Liver (tissue), 9 donors: Measurements from ENCODE around the gene ABCA1. TPM values are rescaled to one million over a fixed set of nuclear protein-coding genes. Genes with fewer than 3 reads are reported as not detected.

Source experiments
- DNase-seq: peaks from one replicate; pipeline ENCODE4 v3.0.0-alpha.2; 2017; ENCODE audit warnings: low spot score
- H3K27ac ChIP-seq, 2 donors: one replicate each; pipeline ENCODE4 v1.7.0; 2013; ENCODE audit warnings: inconsistent platforms in 2 of 2, low read length in 2 of 2, control low read depth in 1 of 2, low read depth in 1 of 2, mild to moderate bottlenecking in 1 of 2
- H3K27me3 ChIP-seq, 4 donors: one replicate each; pipeline versions ENCODE4 v1.6.1 to v1.7.0; 2013; ENCODE audit warnings: low read length in 3 of 4, inconsistent platforms in 1 of 4, mild to moderate bottlenecking in 1 of 4, moderate library complexity in 1 of 4; ENCODE audit not compliant: control insufficient read depth in 4 of 4, insufficient read depth in 4 of 4
- H3K36me3 ChIP-seq, 4 donors: one replicate each; pipeline versions ENCODE4 v1.6.1 to v1.7.0; 2013; ENCODE audit warnings: low read length in 3 of 4, mild to moderate bottlenecking in 3 of 4, low read depth in 1 of 4, moderate library complexity in 1 of 4; ENCODE audit not compliant: control insufficient read depth in 4 of 4, insufficient read depth in 3 of 4
- H3K4me1 ChIP-seq, 4 donors: one replicate each; pipeline versions ENCODE4 v1.6.1 to v1.7.0; 2013; ENCODE audit warnings: low read length in 3 of 4, mild to moderate bottlenecking in 3 of 4, moderate library complexity in 1 of 4; ENCODE audit not compliant: control insufficient read depth in 4 of 4, insufficient read depth in 4 of 4
- H3K4me3 ChIP-seq, 3 donors: one replicate each; pipeline versions ENCODE4 v1.6.1 to v1.7.0; 2013; ENCODE audit warnings: low read length in 3 of 3, control low read depth in 1 of 3, low read depth in 1 of 3, mild to moderate bottlenecking in 1 of 3
- H3K9ac ChIP-seq, 2 donors: one replicate each; pipeline ENCODE4 v1.7.0; 2013; ENCODE audit warnings: low read length in 2 of 2, mild to moderate bottlenecking in 2 of 2, moderate library complexity in 2 of 2, control low read depth in 1 of 2, low read depth in 1 of 2
- H3K9me3 ChIP-seq, 4 donors: one replicate each; pipeline versions ENCODE4 v1.6.1 to v1.7.0; 2013; ENCODE audit warnings: low read length in 3 of 4; ENCODE audit not compliant: control insufficient read depth in 4 of 4
- EGR1 ChIP-seq, 2 donors: IDR thresholded peaks; 2 replicates each; pipeline ENCODE4 v1.6.1; 2016 to 2018; ENCODE audit warnings: antibody characterized with exemption in 2 of 2, low read depth in 2 of 2
- FOXA1 ChIP-seq: IDR thresholded peaks from 2 replicates; pipeline ENCODE4 v1.6.1; 2016; ENCODE audit warnings: antibody characterized with exemption
- FOXA2 ChIP-seq: IDR thresholded peaks from 2 replicates; pipeline ENCODE4 v1.6.1; 2016; ENCODE audit warnings: antibody characterized with exemption
- GABPA ChIP-seq, 2 donors: IDR thresholded peaks in 1 of 2; conservative IDR thresholded peaks in 1 of 2; 2 replicates each; pipeline ENCODE4 v1.6.1; 2016; ENCODE audit warnings: antibody characterized with exemption in 2 of 2, mild to moderate bottlenecking in 1 of 2, moderate library complexity in 1 of 2
- HNF4A ChIP-seq, 2 donors: conservative IDR thresholded peaks; 2 replicates each; pipeline ENCODE4 v1.6.1; 2016; ENCODE audit warnings: antibody characterized with exemption in 2 of 2, mild to moderate bottlenecking in 2 of 2
- HNF4G ChIP-seq: IDR thresholded peaks from 2 replicates; pipeline ENCODE4 v1.6.1; 2016; ENCODE audit warnings: antibody characterized with exemption
- JUND ChIP-seq, 2 donors: IDR thresholded peaks; 2 replicates each; pipeline ENCODE4 v1.6.1; 2016; ENCODE audit warnings: antibody characterized with exemption in 2 of 2
- NR2F2 ChIP-seq: IDR thresholded peaks from 2 replicates; pipeline ENCODE4 v1.6.1; 2016; ENCODE audit warnings: antibody characterized with exemption
- RAD21 ChIP-seq, 2 donors: IDR thresholded peaks; 2 replicates each; pipeline ENCODE4 v1.6.1; 2016; ENCODE audit warnings: antibody characterized with exemption in 2 of 2, mild to moderate bottlenecking in 2 of 2
- RXRA ChIP-seq, 2 donors: IDR thresholded peaks; 2 replicates each; pipeline ENCODE4 v1.6.1; 2017 to 2018; ENCODE audit warnings: antibody characterized with exemption in 2 of 2, mild to moderate bottlenecking in 1 of 2
- SP1 ChIP-seq: IDR thresholded peaks from 2 replicates; pipeline ENCODE4 v1.6.1; 2018; ENCODE audit warnings: antibody characterized with exemption, mild to moderate bottlenecking
- TAF1 ChIP-seq: conservative IDR thresholded peaks from 2 replicates; pipeline ENCODE4 v1.6.1; 2016; ENCODE audit warnings: antibody characterized with exemption, mild to moderate bottlenecking
- YY1 ChIP-seq: IDR thresholded peaks from 2 replicates; pipeline ENCODE4 v1.6.1; 2016; ENCODE audit warnings: antibody characterized with exemption, mild to moderate bottlenecking
- WGBS: extraction: QIAGEN DNeasy Blood & Tissue Kit; methylation state at CpG from one replicate; pipeline ENCODE4 v1.1.7; 2013; 5-methylcytosine and 5-hydroxymethylcytosine counted together
- polyA plus RNA-seq, 2 donors: library from polyadenylated mRNA; stranded (reverse) in 1 of 2; unstranded in 1 of 2; fragments of 200-250 nt in 1 of 2; fragments of >200 nt in 1 of 2; fragmentation: Nextera tagmentation in 1 of 2; extraction: Ambion mirVana in 1 of 2; gene quantifications; one replicate each; pipeline versions ENCODE4 v1.2.1 to v1.2.3, GENCODE V29; 2013 to 2015
- total RNA-seq, 2 donors: library from RNA; depleted of rRNA; stranded (reverse); fragments of >200 nt; gene quantifications; one replicate each; pipeline ENCODE4 v1.2.3, GENCODE V29; 2014
- TF ChIP-seq, protein P1 (sequence below): fragments of 150-350 bp; IDR thresholded peaks from 2 replicates; pipeline ENCODE4 v1.5.1; 2017; ENCODE audit warnings: improper control_type of control experiment, low read depth, low read length; ENCODE audit not compliant: missing input control
- TF ChIP-seq, protein P2 (sequence below): IDR thresholded peaks from 2 replicates; pipeline ENCODE4 v1.6.1; 2016; ENCODE audit warnings: antibody characterized with exemption
- TF ChIP-seq, protein P3 (sequence below): IDR thresholded peaks from 2 replicates; pipeline ENCODE4 v1.6.1; 2016; ENCODE audit warnings: antibody characterized with exemption
- TF ChIP-seq, protein P4 (sequence below): IDR thresholded peaks from 2 replicates; pipeline ENCODE4 v1.6.1; 2016; ENCODE audit warnings: antibody characterized with exemption, mild to moderate bottlenecking
- TF ChIP-seq, protein P5 (sequence below): IDR thresholded peaks from 2 replicates; pipeline ENCODE4 v1.6.1; 2016; ENCODE audit warnings: antibody characterized with exemption
- donor health status: healthy.
- donor health status: healthy.
- donor health status: healthy.
- donor health status: healthy.
- donor health status: healthy.

Gene ABCA1
- total and polyA plus RNA-seq, 4 donors, result 15.4 to 223 (median 62.9) TPM

DNA sequence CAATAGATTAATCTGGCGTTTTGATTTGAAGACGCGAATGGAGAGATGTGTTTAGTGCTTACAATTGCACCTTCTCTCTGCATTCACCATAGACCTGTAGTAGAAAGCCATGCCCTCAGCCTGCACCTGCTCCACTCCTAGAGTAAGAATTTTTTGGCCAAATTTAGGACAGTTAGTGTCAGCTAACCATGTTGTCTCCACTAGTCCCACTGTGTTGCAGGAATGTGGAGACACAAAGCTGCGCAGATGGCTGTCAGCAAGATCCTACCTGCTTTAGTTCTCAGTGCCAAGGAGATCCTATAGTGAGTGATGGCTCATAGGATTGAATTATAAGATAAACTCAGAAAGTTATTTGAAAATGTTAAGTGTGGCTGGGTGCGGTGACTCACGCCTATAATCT, 35.1 kb upstream of the ABCA1 start (continued):
- TF ChIP-seq GABPA (IDR thresholded peaks at IDR 0.05 in 1 of 2, conservative IDR thresholded peaks at IDR 0.05 in 1 of 2) (no peak), HNF4G (no peak), NR2F2 (no peak)
- TF ChIP-seq, protein P1, sequence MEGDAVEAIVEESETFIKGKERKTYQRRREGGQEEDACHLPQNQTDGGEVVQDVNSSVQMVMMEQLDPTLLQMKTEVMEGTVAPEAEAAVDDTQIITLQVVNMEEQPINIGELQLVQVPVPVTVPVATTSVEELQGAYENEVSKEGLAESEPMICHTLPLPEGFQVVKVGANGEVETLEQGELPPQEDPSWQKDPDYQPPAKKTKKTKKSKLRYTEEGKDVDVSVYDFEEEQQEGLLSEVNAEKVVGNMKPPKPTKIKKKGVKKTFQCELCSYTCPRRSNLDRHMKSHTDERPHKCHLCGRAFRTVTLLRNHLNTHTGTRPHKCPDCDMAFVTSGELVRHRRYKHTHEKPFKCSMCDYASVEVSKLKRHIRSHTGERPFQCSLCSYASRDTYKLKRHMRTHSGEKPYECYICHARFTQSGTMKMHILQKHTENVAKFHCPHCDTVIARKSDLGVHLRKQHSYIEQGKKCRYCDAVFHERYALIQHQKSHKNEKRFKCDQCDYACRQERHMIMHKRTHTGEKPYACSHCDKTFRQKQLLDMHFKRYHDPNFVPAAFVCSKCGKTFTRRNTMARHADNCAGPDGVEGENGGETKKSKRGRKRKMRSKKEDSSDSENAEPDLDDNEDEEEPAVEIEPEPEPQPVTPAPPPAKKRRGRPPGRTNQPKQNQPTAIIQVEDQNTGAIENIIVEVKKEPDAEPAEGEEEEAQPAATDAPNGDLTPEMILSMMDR, result no peak

DNA sequence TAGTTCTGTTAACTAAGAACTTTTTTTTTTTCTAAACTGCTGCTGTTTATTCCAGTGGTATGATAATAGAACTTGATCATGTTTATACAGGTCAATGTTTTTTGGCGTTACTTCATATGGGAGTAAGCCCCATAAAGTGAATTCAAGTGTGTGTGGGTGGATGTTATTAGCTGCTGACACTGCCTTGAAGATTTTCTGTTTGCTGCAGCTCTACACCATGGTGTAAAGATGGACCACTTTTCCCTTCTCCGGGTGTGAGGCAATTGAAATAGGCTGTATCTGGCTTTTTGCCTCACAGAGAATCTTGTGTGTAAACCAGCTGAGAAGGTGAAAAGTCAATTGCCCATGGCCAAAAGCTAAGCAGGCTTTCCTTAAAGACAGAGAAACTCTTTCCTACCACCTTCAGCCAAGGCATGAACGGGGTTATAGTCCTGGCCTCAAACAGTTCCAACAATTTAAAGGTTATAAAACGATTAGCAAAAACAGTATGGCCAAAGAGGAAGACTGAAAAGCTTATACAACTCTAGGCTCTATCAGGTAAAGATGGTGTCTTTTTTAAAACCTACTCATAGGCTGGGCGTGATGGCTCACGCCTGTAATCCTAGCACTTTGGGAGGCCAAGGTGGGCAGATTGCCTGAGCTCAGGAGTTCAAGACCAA, 33.9 kb upstream of the ABCA1 start:
- H3K4me1 ChIP-seq, result no peaks in the 10 kb centered on the region
- 82% methylated on average over 6 of the region's 6 CpGs for WGBS
- no peaks in the 10 kb centered on the region for H3K9me3 ChIP-seq
- H3K27ac ChIP-seq, result no peak overlapping the region
- H3K9ac ChIP-seq, result no peak overlapping the region
- H3K4me3 ChIP-seq, result no peak overlapping the region
- H3K36me3 ChIP-seq, result no peaks in the 10 kb centered on the region
- no peaks in the 10 kb centered on the region for H3K27me3 ChIP-seq
- no peak for DNase-seq
- TF ChIP-seq EGR1 (IDR thresholded peaks at IDR 0.05; ENCODE audit: low read depth in 2 of 2) (no peak), JUND (IDR thresholded peaks at IDR 0.05) (no peak), HNF4A (conservative IDR thresholded peaks at IDR 0.05) (no peak), FOXA1 (no peak), FOXA2 (no peak), RXRA (IDR thresholded peaks at IDR 0.05) (no peak), SP1 (no peak)
- TF ChIP-seq, protein P2, sequence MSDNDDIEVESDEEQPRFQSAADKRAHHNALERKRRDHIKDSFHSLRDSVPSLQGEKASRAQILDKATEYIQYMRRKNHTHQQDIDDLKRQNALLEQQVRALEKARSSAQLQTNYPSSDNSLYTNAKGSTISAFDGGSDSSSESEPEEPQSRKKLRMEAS, result no peak
- TF ChIP-seq, protein P3, sequence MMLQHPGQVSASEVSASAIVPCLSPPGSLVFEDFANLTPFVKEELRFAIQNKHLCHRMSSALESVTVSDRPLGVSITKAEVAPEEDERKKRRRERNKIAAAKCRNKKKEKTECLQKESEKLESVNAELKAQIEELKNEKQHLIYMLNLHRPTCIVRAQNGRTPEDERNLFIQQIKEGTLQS, result no peak

DNA sequence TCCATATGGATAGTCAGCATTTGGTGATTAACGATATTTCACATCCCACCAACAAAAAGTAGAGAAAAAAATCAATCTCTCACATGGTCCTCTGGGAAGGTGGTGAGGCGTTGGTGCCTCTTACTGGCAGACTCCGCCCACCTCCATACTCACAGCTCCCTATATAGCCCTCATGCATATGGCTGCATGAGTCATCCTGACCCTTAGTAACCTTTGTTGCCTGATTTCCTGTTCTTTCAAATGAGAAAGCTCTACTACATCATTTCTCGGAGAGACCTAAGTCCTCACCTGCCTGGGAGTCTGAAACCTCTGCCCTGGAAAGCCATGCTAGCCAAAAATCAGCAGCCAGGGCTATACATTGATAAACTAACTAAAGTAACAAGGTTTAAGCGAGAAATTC, 33.3 kb upstream of the ABCA1 start:
- Histone ChIP-seq H3K9ac (no peak overlapping the region), H3K4me3 (no peak overlapping the region), H3K27ac (no peak overlapping the region), H3K36me3 (no peaks in the 10 kb centered on the region), H3K9me3 (no peaks in the 10 kb centered on the region), H3K4me1 (no peaks in the 10 kb centered on the region), H3K27me3 (no peaks in the 10 kb centered on the region)
- 75% methylated on average over 5 of the region's 5 CpGs for WGBS
- no peak for DNase-seq
- TF ChIP-seq, protein P3, result no peak
- TF ChIP-seq, protein P1, result no peak
- no peak for TF ChIP-seq FOXA1
- no peak for TF ChIP-seq RXRA (IDR thresholded peaks at IDR 0.05)
- TF ChIP-seq EGR1 (IDR thresholded peaks at IDR 0.05; ENCODE audit: low read depth in 2 of 2), result no peak
- no peak for TF ChIP-seq NR2F2
- TF ChIP-seq, protein P2, result no peak
- no peak for TF ChIP-seq TAF1
- no peak for TF ChIP-seq YY1
- TF ChIP-seq, protein P4, sequence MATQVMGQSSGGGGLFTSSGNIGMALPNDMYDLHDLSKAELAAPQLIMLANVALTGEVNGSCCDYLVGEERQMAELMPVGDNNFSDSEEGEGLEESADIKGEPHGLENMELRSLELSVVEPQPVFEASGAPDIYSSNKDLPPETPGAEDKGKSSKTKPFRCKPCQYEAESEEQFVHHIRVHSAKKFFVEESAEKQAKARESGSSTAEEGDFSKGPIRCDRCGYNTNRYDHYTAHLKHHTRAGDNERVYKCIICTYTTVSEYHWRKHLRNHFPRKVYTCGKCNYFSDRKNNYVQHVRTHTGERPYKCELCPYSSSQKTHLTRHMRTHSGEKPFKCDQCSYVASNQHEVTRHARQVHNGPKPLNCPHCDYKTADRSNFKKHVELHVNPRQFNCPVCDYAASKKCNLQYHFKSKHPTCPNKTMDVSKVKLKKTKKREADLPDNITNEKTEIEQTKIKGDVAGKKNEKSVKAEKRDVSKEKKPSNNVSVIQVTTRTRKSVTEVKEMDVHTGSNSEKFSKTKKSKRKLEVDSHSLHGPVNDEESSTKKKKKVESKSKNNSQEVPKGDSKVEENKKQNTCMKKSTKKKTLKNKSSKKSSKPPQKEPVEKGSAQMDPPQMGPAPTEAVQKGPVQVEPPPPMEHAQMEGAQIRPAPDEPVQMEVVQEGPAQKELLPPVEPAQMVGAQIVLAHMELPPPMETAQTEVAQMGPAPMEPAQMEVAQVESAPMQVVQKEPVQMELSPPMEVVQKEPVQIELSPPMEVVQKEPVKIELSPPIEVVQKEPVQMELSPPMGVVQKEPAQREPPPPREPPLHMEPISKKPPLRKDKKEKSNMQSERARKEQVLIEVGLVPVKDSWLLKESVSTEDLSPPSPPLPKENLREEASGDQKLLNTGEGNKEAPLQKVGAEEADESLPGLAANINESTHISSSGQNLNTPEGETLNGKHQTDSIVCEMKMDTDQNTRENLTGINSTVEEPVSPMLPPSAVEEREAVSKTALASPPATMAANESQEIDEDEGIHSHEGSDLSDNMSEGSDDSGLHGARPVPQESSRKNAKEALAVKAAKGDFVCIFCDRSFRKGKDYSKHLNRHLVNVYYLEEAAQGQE, result no peak
- no peak for TF ChIP-seq JUND (IDR thresholded peaks at IDR 0.05)
- no peak for TF ChIP-seq RAD21 (IDR thresholded peaks at IDR 0.05)
- TF ChIP-seq, protein P5, sequence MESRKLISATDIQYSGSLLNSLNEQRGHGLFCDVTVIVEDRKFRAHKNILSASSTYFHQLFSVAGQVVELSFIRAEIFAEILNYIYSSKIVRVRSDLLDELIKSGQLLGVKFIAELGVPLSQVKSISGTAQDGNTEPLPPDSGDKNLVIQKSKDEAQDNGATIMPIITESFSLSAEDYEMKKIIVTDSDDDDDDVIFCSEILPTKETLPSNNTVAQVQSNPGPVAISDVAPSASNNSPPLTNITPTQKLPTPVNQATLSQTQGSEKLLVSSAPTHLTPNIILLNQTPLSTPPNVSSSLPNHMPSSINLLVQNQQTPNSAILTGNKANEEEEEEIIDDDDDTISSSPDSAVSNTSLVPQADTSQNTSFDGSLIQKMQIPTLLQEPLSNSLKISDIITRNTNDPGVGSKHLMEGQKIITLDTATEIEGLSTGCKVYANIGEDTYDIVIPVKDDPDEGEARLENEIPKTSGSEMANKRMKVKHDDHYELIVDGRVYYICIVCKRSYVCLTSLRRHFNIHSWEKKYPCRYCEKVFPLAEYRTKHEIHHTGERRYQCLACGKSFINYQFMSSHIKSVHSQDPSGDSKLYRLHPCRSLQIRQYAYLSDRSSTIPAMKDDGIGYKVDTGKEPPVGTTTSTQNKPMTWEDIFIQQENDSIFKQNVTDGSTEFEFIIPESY, result no peak
- TF ChIP-seq HNF4G, result no peak
- no peak for TF ChIP-seq GABPA (IDR thresholded peaks at IDR 0.05 in 1 of 2, conservative IDR thresholded peaks at IDR 0.05 in 1 of 2)
